ACHN (cell line): Measurements from ENCODE around the gene TTC21A.

ENCODE experiments used
- DNase-seq: peaks from one replicate; pipeline ENCODE4 v3.0.0-alpha.2; 2015
- in situ Hi-C: cut with HindIII; loops from 2 replicates; pipeline ENCODE4 v1.10.0; 2017; ENCODE audit warnings: low sequenced_read_pairs, low pct_ligation_motif_present, low pct_unique_long_range_greater_than_20kb

The TTC21A gene

DNA sequence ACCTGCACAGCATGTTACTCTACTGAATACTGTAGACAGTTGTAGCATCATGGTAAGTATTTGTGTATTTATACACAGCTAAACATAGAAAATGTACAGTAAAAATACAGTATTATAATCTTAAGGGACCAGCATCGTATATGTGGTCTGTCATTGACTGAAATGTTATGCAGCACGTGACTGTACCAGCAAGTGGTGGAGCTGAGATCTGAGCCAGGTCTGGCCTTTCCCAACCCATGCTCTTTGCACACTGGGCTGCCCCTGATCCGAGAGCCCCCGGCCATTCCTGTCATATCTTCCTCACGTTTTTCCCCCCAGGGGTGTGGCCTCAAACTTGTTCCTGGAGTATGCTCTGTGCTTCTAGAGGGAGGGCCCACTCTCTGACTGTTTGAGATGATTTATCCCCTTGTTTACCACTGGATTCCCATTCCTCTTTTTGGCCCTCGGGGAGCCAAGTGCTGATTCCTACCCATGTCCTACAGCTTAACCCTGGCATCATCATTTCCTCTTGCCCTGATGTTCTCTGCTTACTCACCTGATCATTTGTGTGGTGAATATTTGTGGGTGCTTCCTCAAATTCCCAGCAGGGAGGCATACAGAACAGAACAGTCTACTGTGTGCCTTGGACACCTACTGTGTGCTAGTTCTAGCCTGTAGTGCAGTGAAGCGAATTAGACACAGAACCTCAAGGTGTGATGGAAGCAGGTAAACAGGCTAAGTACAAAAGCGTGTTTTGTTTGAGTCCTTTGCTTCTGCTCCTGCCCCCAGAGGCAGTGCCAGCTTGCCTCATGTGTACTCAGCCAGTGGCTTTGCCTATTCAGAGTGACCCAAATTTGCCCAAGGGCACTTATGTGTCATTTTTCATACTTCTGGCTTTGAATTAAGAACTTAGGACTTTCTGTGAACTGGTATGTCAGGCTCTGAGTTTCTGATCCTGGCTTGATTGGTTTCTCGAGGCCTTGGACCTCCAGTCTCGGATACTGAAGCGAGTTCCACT lies 24.9 kb downstream of the TTC21A start:
- in situ Hi-C loops = no loop called here
- no peak for DNase-seq

DNA sequence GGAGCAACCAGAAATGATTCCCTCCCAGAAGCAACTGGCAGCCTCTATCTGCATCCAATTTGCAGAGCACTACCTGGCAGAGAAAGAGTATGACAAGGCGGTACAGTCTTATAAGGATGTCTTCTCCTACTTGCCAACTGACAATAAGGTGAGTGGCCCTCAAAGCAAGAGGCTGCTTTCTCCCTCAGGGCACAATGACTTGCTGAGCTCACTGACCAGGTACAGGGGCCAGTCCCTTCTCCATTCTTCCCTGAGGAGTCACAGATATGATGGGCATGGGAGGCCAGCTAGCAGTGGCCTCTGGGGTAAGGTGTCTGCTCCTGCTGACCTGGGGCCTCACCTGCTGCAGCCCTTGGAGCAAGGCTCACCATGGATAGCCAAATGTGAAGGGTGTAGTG lies 25.6 kb downstream of the TTC21A start:
- in situ Hi-C loops = no loop called here
- DNase-seq = no peak

DNA sequence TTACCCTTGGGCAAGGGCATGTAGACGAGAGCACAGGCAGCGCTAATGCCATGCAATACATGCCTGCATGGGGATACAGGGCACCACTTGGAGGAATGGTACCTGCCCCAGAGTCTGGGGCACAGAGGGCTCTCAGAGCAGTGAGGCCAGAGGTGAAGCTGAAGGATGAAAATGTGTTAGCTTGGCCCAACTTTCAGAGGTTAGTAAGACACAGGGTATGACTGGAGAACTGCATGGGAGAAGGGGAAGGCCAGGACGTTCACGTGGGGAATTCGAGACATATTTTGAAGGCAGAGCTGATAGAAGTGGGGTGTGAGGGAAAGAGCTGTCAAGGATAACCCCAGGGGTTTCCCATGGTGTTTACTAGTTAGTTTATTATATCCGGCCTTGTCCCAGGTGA lies 26.3 kb downstream of the TTC21A start:
- DNase-seq = no peak
- in situ Hi-C loops = no loop called here

DNA sequence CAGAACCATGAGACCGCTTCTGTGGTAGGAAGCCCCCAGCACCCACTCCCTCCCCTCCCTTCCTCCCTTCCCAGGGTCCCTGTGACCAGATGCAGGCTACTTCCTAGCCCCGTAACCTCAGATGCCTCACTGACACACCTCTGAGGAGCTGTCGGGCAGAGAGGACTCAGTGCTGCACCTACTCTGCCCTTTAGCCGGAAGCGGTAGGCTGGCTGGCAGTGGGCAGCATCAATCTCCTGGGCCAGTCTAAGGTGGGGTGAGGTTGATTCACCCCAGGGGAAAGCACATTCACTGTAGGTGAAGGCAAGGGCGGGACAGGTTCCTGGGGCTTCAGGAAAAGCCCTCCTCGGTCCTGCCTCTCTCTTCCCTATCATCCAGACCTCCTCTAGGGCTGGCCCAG lies 26.8 kb downstream of the TTC21A start:
- in situ Hi-C loops = no loop called here
- no peak for DNase-seq

DNA sequence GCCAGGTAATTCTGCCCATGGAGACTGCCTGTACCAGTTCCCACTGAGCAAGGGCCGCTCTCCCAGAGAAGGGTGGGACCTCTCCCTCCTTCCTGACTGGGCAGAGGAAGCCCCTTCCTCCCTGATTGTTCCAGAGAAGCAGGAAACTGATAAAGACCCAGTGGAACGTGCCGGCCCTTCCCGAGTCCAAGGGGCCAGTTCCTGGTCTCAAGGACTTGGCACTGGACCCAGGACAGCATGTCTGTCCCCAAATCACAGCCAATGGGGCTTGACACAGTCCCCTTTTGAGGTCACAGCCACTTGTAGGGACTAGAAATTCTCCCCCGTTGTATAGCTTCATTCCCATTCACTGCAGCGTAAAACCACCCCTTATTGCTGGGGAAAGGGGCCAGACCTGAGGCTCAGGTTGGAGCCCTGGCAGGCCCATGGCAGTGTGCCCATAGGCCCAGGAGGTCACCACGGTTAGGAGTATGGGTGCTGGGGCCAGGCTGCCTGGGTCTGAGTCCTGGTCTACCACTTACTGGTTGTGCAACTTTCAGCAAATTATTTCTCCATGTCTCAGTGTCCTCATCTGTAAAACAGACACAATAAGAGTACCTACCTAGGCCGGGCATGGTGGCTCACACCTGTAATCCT lies 27.8 kb downstream of the TTC21A start:
- in situ Hi-C loops = no loop called here
- DNase-seq = no peak

DNA sequence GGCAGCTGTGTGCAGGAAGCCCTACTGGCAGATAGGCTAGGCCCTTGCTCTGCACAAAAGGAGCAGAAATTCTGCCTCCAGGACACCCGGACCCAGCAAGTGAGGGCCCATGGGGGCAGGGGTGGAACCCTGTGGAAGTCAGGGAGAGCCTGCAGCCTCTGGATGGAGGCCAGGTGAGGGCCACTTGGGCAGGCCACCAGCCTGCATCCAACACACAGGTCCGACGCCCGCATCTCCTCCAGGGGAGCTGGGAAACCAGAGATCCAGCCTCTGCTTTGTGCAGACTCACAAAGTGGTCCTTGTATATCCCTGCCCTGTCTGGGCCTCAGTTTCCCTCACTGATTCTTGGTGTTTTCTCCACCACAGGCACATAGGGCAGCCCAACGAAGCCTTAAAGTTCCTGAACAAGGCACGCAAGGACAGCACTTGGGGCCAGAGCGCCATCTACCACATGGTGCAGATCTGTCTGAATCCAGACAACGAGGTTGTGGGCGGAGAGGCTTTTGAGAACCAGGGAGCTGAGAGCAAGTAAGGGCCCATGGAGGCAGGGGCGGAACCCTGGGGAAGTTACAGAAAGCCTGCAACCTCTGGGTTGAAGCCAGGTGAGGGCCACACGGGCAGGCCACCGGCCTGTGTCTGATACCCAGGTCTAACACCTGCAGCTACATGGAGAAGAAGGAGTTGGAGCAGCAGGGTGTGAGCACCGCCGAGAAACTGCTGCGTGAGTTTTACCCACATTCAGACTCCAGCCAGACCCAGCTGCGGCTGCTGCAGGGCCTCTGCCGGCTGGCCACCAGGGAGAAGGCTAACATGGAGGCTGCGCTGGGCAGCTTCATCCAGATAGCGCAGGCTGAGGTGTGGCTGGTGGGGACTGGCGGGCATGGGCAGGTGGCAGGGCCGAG lies 29.3 kb downstream of the TTC21A start:
- no peak for DNase-seq
- in situ Hi-C loops = no loop called here

DNA sequence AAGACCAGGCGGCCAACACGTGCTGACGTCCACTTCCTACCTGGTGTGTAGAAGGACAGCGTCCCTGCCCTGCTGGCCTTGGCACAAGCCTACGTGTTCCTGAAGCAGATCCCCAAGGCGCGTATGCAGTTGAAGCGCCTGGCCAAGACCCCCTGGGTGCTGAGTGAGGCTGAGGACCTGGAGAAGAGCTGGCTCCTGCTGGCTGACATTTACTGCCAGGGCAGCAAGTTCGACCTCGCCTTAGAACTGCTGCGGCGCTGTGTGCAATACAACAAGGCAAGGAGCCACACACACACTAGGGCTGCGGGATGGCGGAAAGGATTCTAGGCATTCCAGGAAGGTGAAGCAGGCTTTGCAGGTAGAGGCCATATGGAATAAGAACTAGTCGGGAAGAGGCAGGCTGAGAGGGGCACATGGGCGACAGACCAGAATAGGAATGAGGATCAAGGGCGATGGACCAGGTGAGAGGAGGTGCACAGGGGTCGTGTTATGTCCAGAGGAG lies 30.0 kb downstream of the TTC21A start:
- in situ Hi-C loops = no loop called here
- no peak for DNase-seq

DNA sequence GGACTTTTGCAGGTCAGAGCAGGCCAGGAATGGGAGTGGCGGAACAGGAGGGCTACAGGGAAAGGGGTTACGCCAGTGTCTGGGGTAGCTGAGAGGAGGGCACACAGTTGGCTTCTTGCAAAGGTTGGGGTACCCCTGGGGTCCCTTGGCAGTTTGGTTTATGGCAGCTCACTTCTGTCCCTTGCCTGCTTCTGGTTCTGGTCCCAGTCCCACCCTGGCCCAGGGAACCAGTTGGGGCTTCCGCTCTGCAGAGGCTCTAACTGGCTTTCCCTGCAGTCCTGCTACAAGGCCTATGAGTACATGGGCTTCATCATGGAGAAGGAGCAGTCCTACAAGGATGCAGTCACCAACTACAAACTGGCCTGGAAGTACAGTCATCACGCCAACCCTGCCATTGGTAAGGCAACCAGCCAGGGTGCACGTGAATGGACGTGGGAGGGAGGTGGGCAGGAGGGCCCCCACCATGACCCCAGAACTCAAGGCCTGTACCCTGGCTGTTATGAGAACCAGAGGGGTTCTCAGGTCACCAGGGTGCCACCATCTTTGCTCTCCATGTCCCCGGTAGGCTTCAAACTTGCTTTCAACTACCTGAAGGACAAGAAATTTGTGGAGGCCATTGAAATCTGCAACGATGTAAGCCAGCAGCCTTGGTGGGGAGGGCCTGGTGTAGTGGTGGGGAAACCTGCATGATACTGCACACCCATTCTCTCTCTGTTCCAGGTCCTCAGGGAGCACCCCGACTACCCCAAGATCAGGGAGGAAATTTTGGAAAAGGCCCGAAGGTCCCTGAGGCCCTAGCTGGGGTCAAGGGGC lies 30.7 kb downstream of the TTC21A start:
- no peak for DNase-seq
- in situ Hi-C loops = no loop called here

DNA sequence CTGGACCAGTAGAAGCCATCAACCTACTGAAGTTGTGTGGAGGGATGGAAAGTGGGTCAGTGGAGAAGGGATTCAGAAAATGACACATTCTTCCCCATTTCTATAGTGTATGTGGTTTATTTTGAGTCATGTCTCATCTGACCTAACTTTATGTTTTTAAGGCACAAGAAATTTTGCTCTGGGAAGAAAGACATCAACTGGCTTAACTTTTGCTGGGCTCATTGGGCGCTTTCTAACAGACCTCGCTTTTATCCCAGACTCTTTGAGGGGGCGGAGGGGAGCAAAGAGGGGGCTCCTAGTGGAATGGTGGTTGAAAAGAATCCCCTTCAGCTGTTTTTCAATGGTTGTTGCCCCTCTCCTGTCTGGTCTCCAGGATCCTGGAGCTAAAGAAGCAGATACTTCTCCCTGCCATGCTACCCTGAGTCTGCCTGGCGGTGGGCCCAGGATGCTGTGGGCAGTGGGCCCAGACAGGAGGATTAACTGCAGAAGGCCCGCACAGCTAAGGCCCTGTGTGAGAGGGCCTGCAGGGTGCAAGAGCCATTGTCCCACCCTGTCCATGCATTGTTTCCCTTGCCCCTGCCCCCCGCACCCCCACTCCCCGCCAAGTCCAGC lies 31.4 kb downstream of the TTC21A start:
- no peak for DNase-seq
- in situ Hi-C loops = no loop called here

DNA sequence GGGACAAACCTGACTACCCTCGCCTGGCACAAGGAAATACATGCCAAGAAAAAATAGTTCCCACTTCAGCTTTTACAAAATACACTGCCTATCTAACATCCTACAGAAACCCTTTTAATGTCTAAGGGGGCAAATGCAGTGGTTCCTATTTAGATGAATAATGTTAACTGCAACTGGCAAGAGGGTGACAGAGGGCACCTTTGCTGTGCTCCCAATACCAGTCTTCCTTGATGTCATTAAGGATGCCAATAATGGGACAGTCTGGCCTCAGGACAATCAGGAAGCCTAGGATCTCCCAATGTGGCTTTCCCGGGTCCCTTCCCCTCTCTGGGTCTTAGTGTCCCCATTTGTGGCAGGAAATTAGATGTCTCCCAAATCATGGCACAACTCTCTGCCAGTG lies 32.0 kb downstream of the TTC21A start:
- in situ Hi-C loops = no loop called here
- no peak for DNase-seq

DNA sequence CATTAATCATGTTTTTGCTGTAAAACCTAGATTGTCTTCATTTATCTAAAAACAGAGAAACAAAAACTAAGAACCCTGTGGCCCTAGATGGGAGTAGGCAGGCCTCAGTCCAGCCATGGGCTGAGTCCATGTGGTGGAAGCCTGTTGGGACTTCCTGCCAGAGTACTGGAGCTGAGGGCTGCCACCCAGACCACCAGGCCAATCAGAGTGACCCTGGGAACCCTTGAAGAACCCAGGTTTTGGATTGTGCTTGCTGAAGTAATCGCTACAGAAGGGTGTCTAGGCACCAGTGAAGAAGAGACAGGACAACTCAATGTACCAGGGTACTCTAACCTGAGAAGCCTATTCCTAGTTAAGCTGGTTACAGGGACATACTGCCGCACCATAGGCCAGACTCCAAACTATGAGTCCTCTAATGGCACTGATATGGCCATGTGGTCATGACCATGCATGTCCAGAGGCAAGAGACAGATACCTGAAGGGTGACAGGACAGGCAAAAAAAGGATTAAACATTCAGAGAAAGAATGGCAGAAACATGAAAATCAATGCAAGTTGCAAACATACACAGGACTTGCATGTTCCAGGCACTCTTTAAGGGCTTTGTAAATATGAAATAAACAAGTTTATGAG lies 33.0 kb downstream of the TTC21A start:
- in situ Hi-C loops = no loop called here
- no peak for DNase-seq

DNA sequence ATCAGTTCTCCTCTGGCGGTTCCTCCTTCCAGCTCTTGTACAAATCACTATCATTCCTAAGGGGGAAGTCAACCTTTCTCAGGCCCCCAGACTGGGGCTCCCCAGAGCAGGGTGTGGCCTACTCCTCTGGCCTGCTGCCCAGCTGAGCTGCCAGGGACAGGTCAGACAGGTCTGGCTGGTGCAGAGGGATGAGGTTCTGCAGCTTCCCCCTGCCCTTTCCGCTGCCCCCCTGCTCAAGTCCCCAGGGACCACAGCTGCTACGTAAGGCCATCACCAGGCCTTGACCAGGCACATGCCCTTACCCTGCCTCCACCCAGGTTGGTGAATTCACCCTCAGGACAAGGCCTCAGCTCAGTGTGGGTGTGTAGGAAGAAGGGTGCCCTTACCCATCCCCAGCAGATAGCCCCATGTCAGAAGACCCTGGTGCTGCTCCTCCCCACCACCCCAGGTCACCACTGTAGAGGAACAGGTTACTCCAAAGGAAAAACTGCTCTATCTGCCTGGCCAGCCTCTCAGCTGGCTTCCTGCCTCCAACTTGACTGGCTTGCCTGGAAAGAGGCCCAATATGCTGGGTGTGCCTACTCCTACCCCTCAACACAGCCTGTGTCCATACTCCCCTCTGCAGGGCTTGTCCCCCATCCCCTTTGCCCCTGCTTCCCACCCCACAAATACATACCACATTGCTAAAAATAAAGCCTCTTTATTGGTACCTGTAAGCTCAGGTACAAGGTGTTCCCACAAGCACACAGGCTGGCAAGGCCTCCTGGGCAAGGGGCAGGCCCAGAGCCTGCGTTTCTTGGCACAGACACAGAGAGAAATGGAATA lies 33.9 kb downstream of the TTC21A start:
- no peak for DNase-seq
- in situ Hi-C loops = no loop called here

DNA sequence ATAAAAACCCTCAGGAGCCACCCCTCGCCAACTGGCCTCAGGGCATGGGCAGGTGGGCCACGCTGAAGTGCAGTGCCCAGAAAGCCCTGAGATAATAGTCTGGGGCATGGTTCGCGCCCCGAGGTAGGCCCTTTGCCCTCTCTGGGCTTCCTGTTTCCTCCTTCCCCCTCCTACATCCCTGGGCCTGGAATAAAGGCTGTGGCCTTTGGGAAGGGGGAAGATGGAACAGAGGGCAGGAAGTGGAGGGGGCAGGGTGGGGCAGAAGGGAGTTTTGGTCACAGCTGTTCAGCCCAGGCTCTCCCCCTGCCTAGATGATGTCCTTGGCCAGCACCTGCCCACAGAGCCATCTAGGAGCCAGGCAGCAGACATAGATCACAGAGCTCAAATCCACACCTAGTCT lies 34.6 kb downstream of the TTC21A start:
- DNase-seq = no peak
- in situ Hi-C loops = no loop called here

DNA sequence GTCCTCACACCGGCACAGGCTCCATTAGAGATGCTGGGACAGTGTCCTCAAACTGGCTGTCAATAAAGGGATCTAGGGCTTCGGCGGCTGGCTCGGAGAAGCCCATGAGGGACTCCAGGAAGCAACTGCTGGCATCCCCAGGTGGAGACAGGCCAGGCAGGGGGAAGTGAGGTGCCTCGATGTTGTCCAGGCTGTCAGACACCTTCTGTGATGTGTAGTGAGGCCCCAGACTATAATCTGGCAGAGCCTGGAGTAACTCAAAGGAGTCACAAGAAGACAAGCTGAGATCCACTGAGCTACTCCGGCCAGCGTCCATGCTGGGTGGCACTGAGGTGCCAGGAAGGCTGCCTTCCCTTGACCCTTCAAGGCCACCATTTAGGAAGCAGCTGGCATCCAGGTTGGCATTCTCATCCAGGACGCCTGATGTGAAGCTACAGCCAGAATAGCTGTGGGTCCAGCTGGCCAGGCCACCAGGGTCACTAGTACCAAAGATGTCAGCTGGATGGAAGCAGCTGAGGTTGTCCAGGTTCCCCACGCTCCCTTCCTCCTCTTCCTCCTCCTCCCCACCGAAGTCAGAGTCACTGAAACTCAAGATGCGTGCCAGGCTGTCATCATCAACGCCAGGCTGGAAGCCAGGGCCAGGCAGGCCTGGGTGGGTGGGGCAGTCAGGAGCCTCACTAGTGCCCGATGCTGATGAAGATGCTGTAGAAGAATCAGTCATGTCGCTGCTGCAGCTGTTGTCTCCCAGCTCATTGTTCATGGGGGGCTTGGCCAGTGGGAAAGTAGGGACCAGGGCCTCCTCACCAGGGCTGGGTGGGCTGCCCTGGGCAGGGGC lies 35.8 kb downstream of the TTC21A start:
- in situ Hi-C loops = no loop called here

DNA sequence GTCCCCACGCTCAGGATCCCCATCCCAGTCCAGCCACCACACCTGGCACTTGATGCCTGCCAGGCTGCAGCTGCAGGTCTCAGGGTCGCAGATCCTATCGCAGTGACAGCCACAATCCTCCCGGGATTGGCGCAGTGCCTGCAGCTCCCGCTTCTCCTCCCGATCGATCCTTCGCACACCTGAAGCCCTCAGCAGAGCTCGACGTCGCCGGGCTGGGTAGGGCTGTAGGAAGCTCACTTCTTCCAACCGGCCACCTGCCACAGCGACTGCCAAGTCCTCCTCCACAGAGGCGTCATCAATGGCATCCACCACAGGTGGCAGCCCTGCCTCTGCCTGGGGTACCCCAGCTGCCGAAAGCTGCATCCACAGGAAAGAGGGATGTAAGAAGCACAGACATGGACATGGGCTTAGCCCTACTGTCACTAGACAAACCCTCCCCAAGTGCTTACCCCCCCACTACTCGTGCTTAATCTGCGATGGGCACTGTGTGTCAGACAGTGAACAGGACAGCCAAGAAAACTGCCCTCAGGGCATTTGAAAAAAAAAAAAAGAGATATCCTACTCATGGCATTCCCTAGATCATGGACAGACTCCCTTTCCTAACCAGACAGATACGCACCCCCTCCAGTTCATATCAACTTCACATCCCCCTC lies 36.7 kb downstream of the TTC21A start:
- in situ Hi-C loops = no loop called here
- no peak for DNase-seq

More for the DNA sequence above, 35.8 kb downstream of the TTC21A start:
- no peak for DNase-seq
